Stimulated activated CD8-positive, alpha-beta memory T cell treated with anti-CD3 and anti-CD28 coated beads, Interleukin-12 subunit alpha, Interleukin-12 subunit beta, amount 100 ng/mL, for 24 hours (primary cell): ENCODE results near the gene SNX30.

ENCODE experiments used
- DNase-seq: peaks from one replicate; pipeline ENCODE4 v3.0.0-alpha.2; 2020; ENCODE audit errors: extremely low read depth

Gene SNX30

GRCh38 chr9:112885324-112885723 is 134.8 kb downstream of the SNX30 start:
- DNase-seq = no peak

- no peak for DNase-seq
Observed at GRCh38 chr9:112886351-112886750, 135.8 kb downstream of the SNX30 start.

GRCh38 chr9:112887381-112887780 is 136.8 kb downstream of the SNX30 start:
- DNase-seq = no peak

GRCh38 chr9:112890106-112891081 is 139.8 kb downstream of the SNX30 start, which contains the start of gene SLC46A2:
Gene SLC46A2, minus strand, starts transcription at chr9:112890876. Its CDS starts 195 bp downstream, at chr9:112890681.
- DNase-seq = no peak

GRCh38 chr9:112891521-112891920 is 141.0 kb downstream of the SNX30 start:
- DNase-seq = no peak

- DNase-seq = no peak
Observed at GRCh38 chr9:112892981-112893380, 142.4 kb downstream of the SNX30 start.

GRCh38 chr9:112894041-112894440 is 143.5 kb downstream of the SNX30 start:
- no peak for DNase-seq

GRCh38 chr9:112894699-112895098 is 144.1 kb downstream of the SNX30 start:
- DNase-seq = no peak

- no peak for DNase-seq
Observed at GRCh38 chr9:112896131-112896530, 145.6 kb downstream of the SNX30 start.

GRCh38 chr9:112898872-112899311 is 148.3 kb downstream of the SNX30 start:
- DNase-seq = no peak

- DNase-seq = no peak
Observed at GRCh38 chr9:112900488-112900887, 149.9 kb downstream of the SNX30 start.

- no peak for DNase-seq
Observed at GRCh38 chr9:112900901-112901300, 150.3 kb downstream of the SNX30 start.

GRCh38 chr9:112905084-112905483 is 154.5 kb downstream of the SNX30 start:
- DNase-seq = no peak

- no peak for DNase-seq
Observed at GRCh38 chr9:112911736-112912135, 161.2 kb downstream of the SNX30 start.

GRCh38 chr9:112912636-112913035 is 162.1 kb downstream of the SNX30 start:
- DNase-seq = no peak

- no peak for DNase-seq
Observed at GRCh38 chr9:112913326-112913725, 162.8 kb downstream of the SNX30 start.

- DNase-seq = no peak
Observed at GRCh38 chr9:112914524-112914923, 164.0 kb downstream of the SNX30 start.

- no peak for DNase-seq
Observed at GRCh38 chr9:112917047-112917986, 166.8 kb downstream of the SNX30 start.

- DNase-seq = no peak
Observed at GRCh38 chr9:112917987-112918362, 167.4 kb downstream of the SNX30 start.

- no peak for DNase-seq
Observed at GRCh38 chr9:112921549-112921948, 171.0 kb downstream of the SNX30 start.
